Neuronal stem cell (in vitro differentiated cells): ENCODE measurements around the gene GSAP.
A peak's percentile ranks its signal among the peaks of the same experiment; 100 is the strongest.

ENCODE experiments used
- DNase-seq: peaks from one replicate; pipeline ENCODE4 v3.0.0-alpha.2; 2013; ENCODE audit warnings: low spot score
- H2AFZ ChIP-seq: one replicate; pipeline ENCODE4 v1.6.1; 2013; ENCODE audit warnings: mild to moderate bottlenecking, low read length, inconsistent platforms
- H2AK5ac ChIP-seq: 2 replicates; pipeline ENCODE4 v1.6.1; 2013; ENCODE audit warnings: low read depth, mild to moderate bottlenecking, inconsistent platforms, low read length, moderate library complexity, mixed read lengths
- H2BK120ac ChIP-seq: 2 replicates; pipeline ENCODE4 v1.6.1; 2013; ENCODE audit warnings: low read depth, mild to moderate bottlenecking, inconsistent platforms, low read length, moderate library complexity, mixed read lengths
- H2BK12ac ChIP-seq: one replicate; pipeline ENCODE4 v1.6.1; 2013; ENCODE audit warnings: low read length, inconsistent platforms
- H2BK15ac ChIP-seq: 2 replicates; pipeline ENCODE4 v1.6.1; 2013; ENCODE audit warnings: mild to moderate bottlenecking, low read length, inconsistent platforms, mixed read lengths
- H2BK5ac ChIP-seq: one replicate; pipeline ENCODE4 v1.6.1; 2013; ENCODE audit warnings: inconsistent platforms, mild to moderate bottlenecking, low read length, moderate library complexity
- H3K14ac ChIP-seq: one replicate; pipeline ENCODE4 v1.6.1; 2013; ENCODE audit warnings: low read length, inconsistent platforms
- H3K18ac ChIP-seq: 2 replicates; pipeline ENCODE4 v1.6.1; 2013; ENCODE audit warnings: low read length, inconsistent platforms
- H3K23ac ChIP-seq: 2 replicates; pipeline ENCODE4 v1.6.1; 2013; ENCODE audit warnings: low read depth, mild to moderate bottlenecking, mixed read lengths, low read length, inconsistent platforms; ENCODE audit not compliant: poor library complexity
- H3K27ac ChIP-seq: replicated peaks from 3 replicates; pipeline ENCODE4 v1.5.1; 2013; ENCODE audit warnings: low read length, inconsistent platforms
- H3K27me3 ChIP-seq, 3 experiments: 2 replicates each; pipeline ENCODE4 v1.6.1; 2013; ENCODE audit warnings: low read length in 3 of 3, mild to moderate bottlenecking in 2 of 3, inconsistent platforms in 1 of 3, low read depth in 1 of 3, mixed read lengths in 1 of 3, moderate library complexity in 1 of 3; ENCODE audit not compliant: control insufficient read depth in 3 of 3, insufficient read depth in 3 of 3
- H3K36me3 ChIP-seq, 2 donors: replicated peaks in 1 of 2; 2 replicates each; pipeline ENCODE4 v1.6.1; 2013; ENCODE audit warnings: low read length in 2 of 2; ENCODE audit not compliant: control insufficient read depth in 2 of 2, insufficient read depth in 2 of 2
- H3K4ac ChIP-seq: 2 replicates; pipeline ENCODE4 v1.6.1; 2013; ENCODE audit warnings: inconsistent platforms, mild to moderate bottlenecking, low read length, moderate library complexity
- H3K4me1 ChIP-seq, 2 donors: 1 replicate in 1 of 2; 2 replicates in 1 of 2; pipeline ENCODE4 v1.6.1; 2013; ENCODE audit warnings: low read length in 2 of 2, low read depth in 1 of 2; ENCODE audit not compliant: control insufficient read depth in 2 of 2, insufficient read depth in 1 of 2
- H3K4me2 ChIP-seq: one replicate; pipeline ENCODE4 v1.6.1; 2013; ENCODE audit warnings: mild to moderate bottlenecking, low read length, inconsistent platforms; ENCODE audit not compliant: insufficient read depth, poor library complexity, severe bottlenecking
- H3K4me3 ChIP-seq, 2 donors: 2 replicates each; pipeline ENCODE4 v1.5.1; 2013; ENCODE audit warnings: low read length in 2 of 2, mild to moderate bottlenecking in 2 of 2, inconsistent platforms in 1 of 2, moderate library complexity in 1 of 2
- H3K79me1 ChIP-seq: one replicate; pipeline ENCODE4 v1.6.1; 2013; ENCODE audit warnings: low read depth, mild to moderate bottlenecking, inconsistent platforms, low read length, moderate library complexity
- H3K9ac ChIP-seq: one replicate; pipeline ENCODE4 v1.6.1; 2013; ENCODE audit warnings: mild to moderate bottlenecking, low read depth, low read length, inconsistent platforms; ENCODE audit not compliant: poor library complexity
- H3K9me3 ChIP-seq, 2 donors: replicated peaks in 1 of 2; 2 replicates each; pipeline versions ENCODE3 to v1.6.1; 2013; ENCODE audit warnings: low read length in 2 of 2, mild to moderate bottlenecking in 2 of 2, inconsistent platforms in 1 of 2, low read depth in 1 of 2, mixed read lengths in 1 of 2, moderate library complexity in 1 of 2; ENCODE audit not compliant: control insufficient read depth in 2 of 2, insufficient read depth in 1 of 2
- H4K8ac ChIP-seq: one replicate; pipeline ENCODE4 v1.6.1; 2013; ENCODE audit warnings: low read depth, mild to moderate bottlenecking, inconsistent platforms, low read length, moderate library complexity
- H4K91ac ChIP-seq: one replicate; pipeline ENCODE4 v1.6.1; 2013; ENCODE audit warnings: low read length, low read depth, mild to moderate bottlenecking, inconsistent platforms; ENCODE audit not compliant: poor library complexity
- WGBS, 2 donors: extraction: QIAGEN DNeasy Blood & Tissue Kit; methylation state at CpG; one replicate each; pipeline ENCODE4 v1.1.7; 2013; ENCODE audit warnings: missing lambda C conversion rate in 2 of 2, mixed read lengths in 1 of 2; ENCODE audit not compliant: insufficient read length in 2 of 2, insufficient replicate concordance in 1 of 2; ENCODE audit errors: extremely low coverage in 2 of 2; 5-methylcytosine and 5-hydroxymethylcytosine counted together

Gene GSAP

DNA sequence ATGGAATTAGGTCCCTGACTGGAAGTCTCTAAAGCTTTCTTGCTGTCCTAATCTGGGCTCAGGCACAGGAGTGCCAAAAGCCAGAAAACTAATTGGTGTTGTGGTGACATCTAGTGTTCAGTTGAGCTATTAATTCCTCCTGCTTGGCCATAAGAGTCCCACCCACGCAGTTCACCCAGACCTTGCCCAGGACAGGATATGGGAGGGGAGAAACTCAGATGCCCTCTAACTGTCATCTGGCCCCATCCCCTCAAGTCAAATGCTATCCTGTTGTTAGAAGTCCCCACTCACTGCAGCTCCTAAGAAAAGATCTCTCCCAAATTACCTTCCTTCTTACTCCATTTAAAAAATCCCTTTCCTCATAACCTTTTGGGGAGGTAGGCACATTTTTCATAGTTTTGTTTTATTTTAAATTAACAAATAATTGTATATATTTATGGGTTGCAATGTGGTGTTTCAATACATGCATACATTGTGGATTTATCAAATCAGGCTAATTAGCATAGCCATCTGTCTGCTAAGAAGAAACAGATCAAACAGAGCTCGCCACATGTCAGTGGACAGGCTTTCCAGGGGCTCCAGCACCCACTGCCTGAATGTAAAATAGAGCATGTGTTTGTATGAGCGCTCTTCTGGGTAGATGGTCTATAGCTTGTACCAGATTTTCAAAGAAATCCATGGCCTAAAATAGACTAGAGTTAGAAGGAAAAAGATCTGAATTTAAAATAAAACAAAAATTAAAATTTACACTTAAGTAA lies 84.0 kb downstream of the GSAP start:
- no peak overlapping the region for H3K9ac ChIP-seq
- H2AFZ ChIP-seq = peak overlapping the region; percentile 20
- peaks cover 0 to 4% of the 10 kb centered on the region in 2 donors for H3K4me1 ChIP-seq
- H2BK15ac ChIP-seq = no peak overlapping the region
- no peak overlapping the region for H3K18ac ChIP-seq
- no CpG with 5 or more reads among the region's 3 CpGs for WGBS, 2 donors
- H3K27me3 ChIP-seq = no peaks in the 10 kb centered on the region
- no peak overlapping the region for H4K91ac ChIP-seq
- no peak overlapping the region for H4K8ac ChIP-seq
- no peak overlapping the region for H3K23ac ChIP-seq
- no peak overlapping the region for H3K4me2 ChIP-seq
- no peak overlapping the region for H2AK5ac ChIP-seq
- H3K9me3 ChIP-seq = no peaks in the 10 kb centered on the region
- H2BK120ac ChIP-seq = no peak overlapping the region
- H3K27ac ChIP-seq = no peak overlapping the region
- H3K14ac ChIP-seq = no peak overlapping the region
- H2BK12ac ChIP-seq = no peak overlapping the region
- no peaks in the 10 kb centered on the region for H3K79me1 ChIP-seq
- H3K36me3 ChIP-seq = no peaks in the 10 kb centered on the region
- no peak overlapping the region for H2BK5ac ChIP-seq
- H3K4ac ChIP-seq = no peak overlapping the region
- H3K4me3 ChIP-seq = no peak overlapping the region
- peak; percentile 63 for DNase-seq

DNA sequence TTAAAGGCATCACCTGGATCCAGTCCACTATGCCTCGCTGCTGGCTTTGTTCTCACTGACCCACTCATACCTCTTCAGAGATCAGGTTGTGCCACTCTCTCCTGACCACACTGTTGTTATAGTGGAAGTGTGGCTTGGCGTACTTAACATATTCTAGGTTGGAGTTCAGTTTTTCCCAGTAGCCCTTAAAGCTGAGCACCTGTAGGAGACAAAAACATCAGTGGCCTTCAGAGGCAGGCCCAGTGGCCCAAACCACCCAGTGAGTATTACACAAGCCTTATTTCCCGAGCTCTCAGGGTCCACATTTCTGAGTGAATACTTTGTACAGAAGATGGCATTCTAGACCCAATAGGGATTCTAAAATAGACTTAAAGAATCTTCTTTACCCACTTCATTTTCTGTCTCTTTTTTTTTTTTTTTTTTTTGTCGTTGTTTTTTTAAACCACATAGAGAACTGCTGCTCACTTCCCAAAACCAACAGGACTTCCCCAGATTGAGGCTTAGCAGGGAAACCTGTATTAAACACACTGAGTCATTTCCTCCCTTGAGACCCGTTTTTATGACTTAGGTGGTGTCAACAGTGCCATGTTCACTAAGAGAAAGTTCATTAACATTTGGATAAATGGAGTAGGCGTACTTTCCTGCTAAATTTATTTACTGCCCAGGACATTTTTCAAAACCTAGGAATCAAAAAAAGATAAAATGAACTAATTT lies 85.8 kb downstream of the GSAP start:
- Histone ChIP-seq H3K4ac (no peak overlapping the region), H4K91ac (no peak overlapping the region), H3K27me3 (no peaks in the 10 kb centered on the region), H3K36me3 (no peaks in the 10 kb centered on the region), H3K4me3 (no peak overlapping the region), H2BK12ac (no peak overlapping the region), H3K9ac (no peak overlapping the region), H2AK5ac (no peak overlapping the region), H2BK120ac (no peak overlapping the region), H2AFZ (no peak overlapping the region), H3K4me1 (peaks cover 0 to 4% of the 10 kb centered on the region in 2 donors), H3K14ac (no peak overlapping the region), H3K79me1 (no peaks in the 10 kb centered on the region), H3K27ac (no peak overlapping the region), H3K18ac (no peak overlapping the region), H4K8ac (no peak overlapping the region), H2BK5ac (no peak overlapping the region), H3K4me2 (no peak overlapping the region), H2BK15ac (no peak overlapping the region), H3K23ac (no peak overlapping the region), H3K9me3 (no peaks in the 10 kb centered on the region)
- DNase-seq = no peak
- no CpG with 5 or more reads among the region's 6 CpGs for WGBS, 2 donors

DNA sequence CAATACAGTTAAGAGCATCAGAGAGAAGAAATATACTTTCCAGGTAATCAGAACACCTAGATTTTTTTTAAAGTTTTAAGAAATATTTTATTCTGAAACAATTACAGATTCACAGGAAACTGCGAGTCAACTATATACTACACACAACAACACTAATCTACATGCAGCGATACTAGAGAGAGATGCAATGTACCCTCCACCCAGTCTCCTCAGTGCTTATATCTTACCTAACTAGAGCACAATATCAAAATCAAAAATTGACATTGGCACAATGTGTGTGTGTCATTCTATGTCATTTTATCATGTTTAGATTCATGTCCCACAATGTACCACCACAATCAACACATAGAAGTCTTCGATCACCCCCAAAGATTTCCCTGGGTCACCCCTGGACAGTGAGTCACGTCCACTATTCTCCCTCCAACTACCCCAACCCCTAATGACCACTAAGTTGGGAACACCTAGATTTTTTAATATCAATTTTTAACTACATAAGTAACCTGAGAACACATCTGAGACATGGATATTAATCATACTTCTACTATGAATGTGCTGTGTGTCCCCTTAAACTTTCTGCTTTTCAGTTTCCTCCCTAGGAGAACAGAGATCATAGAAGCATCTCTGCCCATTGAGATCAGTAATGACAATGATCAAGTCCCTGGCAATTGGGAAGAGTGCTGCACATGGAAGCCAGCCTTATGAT lies 86.5 kb downstream of the GSAP start:
- Histone ChIP-seq H3K18ac (no peak overlapping the region), H3K27ac (no peak overlapping the region)

DNA sequence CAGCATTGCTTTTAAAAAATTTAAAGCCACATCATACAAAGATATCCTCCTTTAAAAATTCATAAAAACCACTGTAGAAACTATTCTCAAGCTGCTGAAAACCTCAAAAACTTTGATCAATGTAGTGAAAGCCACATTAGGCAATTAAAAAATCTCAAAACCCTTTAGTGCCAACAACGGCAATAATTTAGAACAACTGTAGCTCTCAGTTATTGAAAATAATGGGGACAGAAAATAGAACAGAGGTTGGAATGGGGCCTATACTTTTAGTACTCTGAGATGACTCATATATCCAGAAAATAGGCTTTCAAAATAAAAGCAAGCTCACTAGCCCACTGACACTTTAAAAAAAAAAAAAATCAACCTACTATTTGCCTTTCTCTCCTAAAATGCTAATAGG lies 87.5 kb downstream of the GSAP start:
- H3K9ac ChIP-seq = no peak overlapping the region
- H2BK12ac ChIP-seq = no peak overlapping the region
- H3K4me3 ChIP-seq = no peak overlapping the region
- no peak overlapping the region for H3K4ac ChIP-seq
- H3K27me3 ChIP-seq = no peaks in the 10 kb centered on the region
- H2BK15ac ChIP-seq = no peak overlapping the region
- no peak overlapping the region for H4K8ac ChIP-seq
- H3K36me3 ChIP-seq = no peaks in the 10 kb centered on the region
- no peak overlapping the region for H2BK120ac ChIP-seq
- H4K91ac ChIP-seq = no peak overlapping the region
- no peak overlapping the region for H3K18ac ChIP-seq
- no peak overlapping the region for H3K27ac ChIP-seq
- no peak overlapping the region for H2AK5ac ChIP-seq
- no CpG with 5 or more reads among the region's 1 CpG for WGBS, 2 donors
- no peak overlapping the region for H3K14ac ChIP-seq
- H3K4me2 ChIP-seq = no peak overlapping the region
- no peak overlapping the region for H2BK5ac ChIP-seq
- H3K79me1 ChIP-seq = no peaks in the 10 kb centered on the region
- H2AFZ ChIP-seq = peak overlapping the region; percentile 46
- no peaks in the 10 kb centered on the region for H3K9me3 ChIP-seq
- peaks cover 1 to 4% of the 10 kb centered on the region in 2 donors for H3K4me1 ChIP-seq
- no peak overlapping the region for H3K23ac ChIP-seq
- no peak for DNase-seq

More for the DNA sequence above, 86.5 kb downstream of the GSAP start:
- Histone ChIP-seq H3K4me1 (peaks cover 0 to 4% of the 10 kb centered on the region in 2 donors), H3K4me3 (no peak overlapping the region), H3K23ac (no peak overlapping the region), H3K9me3 (no peaks in the 10 kb centered on the region), H3K9ac (no peak overlapping the region), H3K14ac (no peak overlapping the region), H2BK12ac (no peak overlapping the region), H2BK15ac (no peak overlapping the region), H3K4ac (no peak overlapping the region), H2AK5ac (no peak overlapping the region), H4K91ac (no peak overlapping the region), H3K36me3 (no peaks in the 10 kb centered on the region), H3K4me2 (no peak overlapping the region), H3K79me1 (no peaks in the 10 kb centered on the region), H2BK5ac (no peak overlapping the region), H2AFZ (no peak overlapping the region), H4K8ac (no peak overlapping the region), H3K27me3 (no peaks in the 10 kb centered on the region), H2BK120ac (no peak overlapping the region)
- DNase-seq = no peak
- no CpG with 5 or more reads among the region's 4 CpGs for whole genome bisulfite sequencing, 2 donors
